ENCODE measurements around the gene SLC12A8. TPM values are rescaled to one million over a fixed set of nuclear protein-coding genes. Genes with fewer than 3 reads are reported as not detected.

Gene SLC12A8
- total RNA-seq (ENCODE audit: low replicate concordance): 2.2 and 4.6 TPM in 2 replicates

- no peaks in the 10 kb centered on the region for H3K9me3 ChIP-seq (ENCODE audit: low read depth)
- H3K4me1 ChIP-seq: peaks cover 16% of the 10 kb centered on the region
- no peak for TF ChIP-seq CTCF (IDR thresholded peaks at IDR 0.05)
- no peak for TF ChIP-seq EZH2phosphoT487 (IDR thresholded peaks at IDR 0.05)
- TF ChIP-seq EZH2 (IDR thresholded peaks at IDR 0.05): peak; percentile 27
- H3K4me3 ChIP-seq: peak within 1 kb of the TSS; percentile 61
- peak; percentile 54 for DNase-seq (ENCODE audit: low spot score)
- H3F3A ChIP-seq (ENCODE audit: low read depth): no peaks in the 10 kb centered on the region
- Mint-ChIP-seq H3K4me1 (peaks cover 11% of the 10 kb centered on the region), H3K27me3 (ENCODE audit: insufficient read depth, low read depth) (peaks cover 22% of the 10 kb centered on the region), H3K36me3 (no peaks in the 10 kb centered on the region), H3K27ac (no peak within 1 kb of the TSS), H3K4me3 (peak within 1 kb of the TSS; percentile 76), H3K9me3 (no peaks in the 10 kb centered on the region)
- H3K9ac ChIP-seq: no peak within 1 kb of the TSS
- H3K79me2 ChIP-seq (ENCODE audit: low read depth): no peaks in the 10 kb centered on the region
- peaks cover 15% of the 10 kb centered on the region for H3K27me3 ChIP-seq
- no peak within 1 kb of the TSS for H3K27ac ChIP-seq
- no peaks in the 10 kb centered on the region for H3K36me3 ChIP-seq
- no peaks in the 10 kb centered on the region for H4K20me1 ChIP-seq (ENCODE audit: low read depth)
- H3K4me2 ChIP-seq: peak within 1 kb of the TSS; percentile 94
- peak within 1 kb of the TSS; percentile 85 for H2AFZ ChIP-seq (replicated peaks)
Observed at GRCh38 chr3:125212509-125213363, at the start of gene SLC12A8. TSS of gene SLC12A8 (minus strand) at chr3:125212748. CDS start at chr3:125211349, 1,399 bp downstream.

- H3K9me3 ChIP-seq (ENCODE audit: low read depth): no peaks in the 10 kb centered on the region
- H3K27me3 ChIP-seq: no peaks in the 10 kb centered on the region
- H4K20me1 ChIP-seq (ENCODE audit: low read depth): no peaks in the 10 kb centered on the region
- H3K9ac ChIP-seq: no peak overlapping the region
- peaks cover 6% of the 10 kb centered on the region for H3K36me3 ChIP-seq
- Mint-ChIP-seq H3K27ac (no peak overlapping the region), H3K4me1 (no peaks in the 10 kb centered on the region), H3K9me3 (peaks cover 11% of the 10 kb centered on the region), H3K27me3 (ENCODE audit: insufficient read depth, low read depth) (no peaks in the 10 kb centered on the region), H3K4me3 (no peak overlapping the region), H3K36me3 (peaks cover 30% of the 10 kb centered on the region)
- no peak overlapping the region for H3K4me2 ChIP-seq
- no peak overlapping the region for H3K4me3 ChIP-seq
- TF ChIP-seq EZH2 (IDR thresholded peaks at IDR 0.05) (no peak), EZH2phosphoT487 (IDR thresholded peaks at IDR 0.05) (no peak), CTCF (IDR thresholded peaks at IDR 0.05) (no peak)
- DNase-seq (ENCODE audit: low spot score): no peak
- H3K4me1 ChIP-seq: no peaks in the 10 kb centered on the region
- H2AFZ ChIP-seq (replicated peaks): no peak overlapping the region
- no peak overlapping the region for H3K27ac ChIP-seq
- peaks cover 10% of the 10 kb centered on the region for H3K79me2 ChIP-seq (ENCODE audit: low read depth)
- no peaks in the 10 kb centered on the region for H3F3A ChIP-seq (ENCODE audit: low read depth)
Observed at GRCh38 chr3:125262161-125262560, 49.6 kb upstream of the SLC12A8 start.

GRCh38 chr3:125261031-125261430, 48.5 kb upstream of the SLC12A8 start:
- Histone ChIP-seq H3K4me1 (no peaks in the 10 kb centered on the region), H2AFZ (replicated peaks) (no peak overlapping the region), H3K4me3 (no peak overlapping the region), H3K4me2 (no peak overlapping the region), H3K79me2 (ENCODE audit: low read depth) (peaks cover under 1% of the 10 kb centered on the region), H3K9me3 (ENCODE audit: low read depth) (no peaks in the 10 kb centered on the region), H3K9ac (no peak overlapping the region), H3K27me3 (no peaks in the 10 kb centered on the region), H3K27ac (no peak overlapping the region), H3F3A (ENCODE audit: low read depth) (no peaks in the 10 kb centered on the region), H4K20me1 (ENCODE audit: low read depth) (no peaks in the 10 kb centered on the region), H3K36me3 (peaks cover 6% of the 10 kb centered on the region)
- no peaks in the 10 kb centered on the region for H3K27me3 Mint-ChIP-seq (ENCODE audit: insufficient read depth, low read depth)
- no peak overlapping the region for H3K4me3 Mint-ChIP-seq
- H3K9me3 Mint-ChIP-seq: peaks cover 16% of the 10 kb centered on the region
- peaks cover 25% of the 10 kb centered on the region for H3K36me3 Mint-ChIP-seq
- DNase-seq (ENCODE audit: low spot score): no peak
- TF ChIP-seq EZH2phosphoT487 (IDR thresholded peaks at IDR 0.05) (no peak), EZH2 (IDR thresholded peaks at IDR 0.05) (no peak), CTCF (IDR thresholded peaks at IDR 0.05) (no peak)
- H3K4me1 Mint-ChIP-seq: no peaks in the 10 kb centered on the region
- no peak overlapping the region for H3K27ac Mint-ChIP-seq
